ENCODE results near the gene NRL. TPM values are rescaled to one million over a fixed set of nuclear protein-coding genes. Genes with fewer than 3 reads are reported as not detected.
A peak's percentile ranks its signal among the peaks of the same experiment; 100 is the strongest.

The NRL gene
- total RNA-seq, 2 donors from 2014 or later = 1.8 to 2.2 TPM

- DNase-seq (ENCODE audit: low spot score) (no peak), ATAC-seq (no peak)
- H3K36me3 Mint-ChIP-seq = no peaks in the 10 kb centered on the region
Measured at GRCh38 chr14:24082411-24083080, 32.2 kb downstream of the NRL start.

DNA sequence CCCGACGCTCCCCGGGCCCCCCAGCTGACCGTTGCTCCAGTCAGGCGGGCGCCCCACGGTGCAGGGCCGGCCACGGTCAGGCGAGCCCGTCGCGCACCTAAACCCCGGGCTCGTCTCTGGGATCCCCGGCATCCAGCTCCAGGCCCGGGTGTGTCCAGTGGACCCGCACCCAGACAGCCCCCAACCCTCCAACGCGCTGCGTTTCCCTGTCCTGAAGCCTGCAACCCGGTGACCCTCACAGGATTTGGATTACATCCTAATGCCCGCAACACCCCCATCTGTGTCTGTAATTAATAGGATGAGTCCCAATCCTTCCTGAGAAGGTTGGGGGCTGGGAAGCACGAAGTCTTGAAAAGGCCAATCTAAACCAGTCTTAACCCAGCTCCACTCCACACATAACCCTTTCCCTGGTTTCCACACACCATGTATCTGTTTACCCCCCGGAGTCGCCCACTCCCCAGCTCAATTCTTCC lies 33.0 kb downstream of the NRL start:
- peaks cover 0 to 10% of the 10 kb centered on the region in 2 donors for H3K27me3 Mint-ChIP-seq

More at GRCh38 chr14:24082411-24083080, 32.2 kb downstream of the NRL start:
- peak overlapping the region; percentile 33 to 72 for H3K27ac Mint-ChIP-seq
- H3K9me3 Mint-ChIP-seq = no peaks in the 10 kb centered on the region
- peaks cover 7 to 14% of the 10 kb centered on the region in 2 donors for H3K4me1 Mint-ChIP-seq (ENCODE audit: low read depth in 2 of 2)
- H3K27me3 Mint-ChIP-seq = peaks cover 0 to 10% of the 10 kb centered on the region in 2 donors
- peak overlapping the region; percentile 79 for H3K4me3 Mint-ChIP-seq

GRCh38 chr14:24080888-24081738 lies 33.6 kb downstream of the NRL start:
- peaks cover 7 to 14% of the 10 kb centered on the region in 2 donors for H3K4me1 Mint-ChIP-seq (ENCODE audit: low read depth in 2 of 2)
- H3K27ac Mint-ChIP-seq = no peak overlapping the region
- H3K36me3 Mint-ChIP-seq = no peaks in the 10 kb centered on the region
- DNase-seq (ENCODE audit: low spot score) (peak; percentile 74), ATAC-seq (peak; percentile 89 to 90)
- H3K4me3 Mint-ChIP-seq = peak overlapping the region; percentile 79
- no peaks in the 10 kb centered on the region for H3K9me3 Mint-ChIP-seq
- peaks cover 0 to 10% of the 10 kb centered on the region in 2 donors for H3K27me3 Mint-ChIP-seq

More for the DNA sequence above, 33.0 kb downstream of the NRL start:
- ATAC-seq (no peak), DNase-seq (ENCODE audit: low spot score) (no peak)
- Mint-ChIP-seq H3K4me1 (ENCODE audit: low read depth in 2 of 2) (peaks cover 7 to 14% of the 10 kb centered on the region in 2 donors), H3K27ac (peak overlapping the region; percentile 33 to 72), H3K36me3 (no peaks in the 10 kb centered on the region), H3K9me3 (no peaks in the 10 kb centered on the region), H3K4me3 (peak overlapping the region; percentile 79)

DNA sequence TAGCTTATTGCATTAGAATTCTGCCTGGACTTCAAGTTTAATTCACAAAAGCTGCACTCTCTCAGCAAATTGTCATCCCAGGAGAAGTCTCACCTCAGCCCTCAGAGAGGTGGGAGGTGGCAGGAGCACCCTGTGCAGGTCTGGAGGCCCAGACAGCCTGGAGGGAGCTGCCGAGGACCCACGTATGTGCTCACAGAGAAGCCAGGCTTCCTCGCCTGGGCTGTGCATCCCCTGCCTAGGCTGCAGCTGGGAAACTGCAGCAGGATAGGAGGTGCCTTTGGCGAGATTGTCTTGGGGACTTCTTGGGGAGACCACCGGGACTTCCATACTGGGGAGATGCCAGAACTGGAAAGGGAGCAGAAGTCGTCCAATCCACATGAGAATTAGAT lies 34.6 kb downstream of the NRL start:
- no peak for DNase-seq (ENCODE audit: low spot score)
- peaks cover 0 to 10% of the 10 kb centered on the region in 2 donors for H3K27me3 Mint-ChIP-seq
- no peaks in the 10 kb centered on the region for H3K9me3 Mint-ChIP-seq
- peaks cover 7 to 14% of the 10 kb centered on the region in 2 donors for H3K4me1 Mint-ChIP-seq (ENCODE audit: low read depth in 2 of 2)
- peak overlapping the region; percentile 79 for H3K4me3 Mint-ChIP-seq
- H3K27ac Mint-ChIP-seq = no peak overlapping the region
- no peaks in the 10 kb centered on the region for H3K36me3 Mint-ChIP-seq
- no peak for ATAC-seq

- Mint-ChIP-seq H3K4me3 (no peak overlapping the region), H3K27ac (no peak overlapping the region), H3K27me3 (peaks cover 0 to 10% of the 10 kb centered on the region in 2 donors), H3K9me3 (no peaks in the 10 kb centered on the region), H3K4me1 (ENCODE audit: low read depth in 2 of 2) (peaks cover 7 to 14% of the 10 kb centered on the region in 2 donors), H3K36me3 (no peaks in the 10 kb centered on the region)
- no peak for ATAC-seq
- DNase-seq (ENCODE audit: low spot score) = no peak
Measured at GRCh38 chr14:24079491-24080141, 35.1 kb downstream of the NRL start.

- H3K27ac Mint-ChIP-seq = no peak overlapping the region
Measured at GRCh38 chr14:24078146-24078545, 36.6 kb downstream of the NRL start.

DNA sequence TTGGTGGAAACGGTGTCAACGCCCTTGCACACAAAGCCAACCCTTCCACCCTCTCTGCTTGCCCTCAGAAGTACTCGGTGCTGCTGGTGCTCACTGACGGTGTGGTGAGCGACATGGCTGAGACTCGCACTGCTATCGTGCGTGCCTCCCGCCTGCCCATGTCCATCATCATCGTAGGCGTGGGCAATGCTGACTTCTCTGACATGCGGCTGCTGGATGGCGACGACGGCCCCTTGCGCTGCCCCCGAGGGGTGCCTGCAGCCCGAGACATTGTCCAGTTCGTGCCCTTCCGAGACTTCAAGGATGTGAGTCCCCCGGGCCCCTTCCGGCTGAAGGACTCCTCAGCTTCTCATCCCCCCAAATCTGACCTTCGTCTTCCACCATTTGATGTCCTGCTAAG lies 37.7 kb downstream of the NRL start:
- Mint-ChIP-seq H3K36me3 (no peaks in the 10 kb centered on the region), H3K4me1 (ENCODE audit: low read depth in 2 of 2) (peaks cover 3 to 12% of the 10 kb centered on the region in 2 donors), H3K4me3 (no peak overlapping the region), H3K27me3 (peaks cover 0 to 9% of the 10 kb centered on the region in 2 donors), H3K27ac (no peak overlapping the region), H3K9me3 (no peaks in the 10 kb centered on the region)
- DNase-seq (ENCODE audit: low spot score) (no peak), ATAC-seq (no peak)

More at GRCh38 chr14:24078146-24078545, 36.6 kb downstream of the NRL start:
- Mint-ChIP-seq H3K36me3 (no peaks in the 10 kb centered on the region), H3K27me3 (peaks cover 0 to 10% of the 10 kb centered on the region in 2 donors), H3K9me3 (no peaks in the 10 kb centered on the region), H3K4me3 (no peak overlapping the region), H3K4me1 (ENCODE audit: low read depth in 2 of 2) (peaks cover 7 to 14% of the 10 kb centered on the region in 2 donors)
- ATAC-seq (no peak), DNase-seq (ENCODE audit: low spot score) (no peak)

DNA sequence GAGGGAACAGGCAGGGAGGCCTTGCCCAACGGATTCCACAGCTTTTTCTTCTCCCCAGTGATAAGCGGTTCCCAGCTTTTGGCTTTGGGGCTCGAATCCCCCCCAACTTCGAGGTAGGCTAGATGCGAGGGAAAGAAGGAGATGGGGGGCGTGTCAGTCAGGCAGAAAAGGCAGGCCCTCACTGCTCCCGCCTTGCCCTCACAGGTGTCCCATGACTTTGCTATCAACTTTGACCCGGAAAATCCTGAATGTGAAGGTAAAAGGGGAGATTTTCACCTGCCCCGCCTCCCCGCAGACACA lies 38.5 kb downstream of the NRL start:
- Mint-ChIP-seq H3K27me3 (peaks cover 0 to 7% of the 10 kb centered on the region in 2 donors), H3K27ac (no peak overlapping the region), H3K9me3 (no peaks in the 10 kb centered on the region), H3K36me3 (no peaks in the 10 kb centered on the region), H3K4me3 (no peak overlapping the region), H3K4me1 (ENCODE audit: low read depth in 2 of 2) (peaks cover 0 to 9% of the 10 kb centered on the region in 2 donors)
- no peak for DNase-seq (ENCODE audit: low spot score)
- ATAC-seq = no peak

- no peak overlapping the region for H3K27ac Mint-ChIP-seq
- H3K9me3 Mint-ChIP-seq = no peaks in the 10 kb centered on the region
- DNase-seq (ENCODE audit: low spot score) (no peak), ATAC-seq (no peak)
- H3K36me3 Mint-ChIP-seq = no peaks in the 10 kb centered on the region
- H3K4me3 Mint-ChIP-seq = no peak overlapping the region
- H3K4me1 Mint-ChIP-seq (ENCODE audit: low read depth in 2 of 2) = peaks cover 5 to 14% of the 10 kb centered on the region in 2 donors
- H3K27me3 Mint-ChIP-seq = peaks cover 0 to 7% of the 10 kb centered on the region in 2 donors
Measured at GRCh38 chr14:24075485-24076301, 39.1 kb downstream of the NRL start.

GRCh38 chr14:24074625-24075484 lies 39.9 kb downstream of the NRL start:
- no peak for DNase-seq (ENCODE audit: low spot score)
- Mint-ChIP-seq H3K4me3 (no peak overlapping the region), H3K27ac (no peak overlapping the region), H3K36me3 (no peaks in the 10 kb centered on the region), H3K27me3 (peaks cover 0 to 6% of the 10 kb centered on the region in 2 donors), H3K9me3 (no peaks in the 10 kb centered on the region), H3K4me1 (ENCODE audit: low read depth in 2 of 2) (peaks cover 7 to 9% of the 10 kb centered on the region in 2 donors)
- ATAC-seq = no peak

- Mint-ChIP-seq H3K36me3 (no peaks in the 10 kb centered on the region), H3K27ac (no peak overlapping the region), H3K9me3 (no peaks in the 10 kb centered on the region), H3K4me3 (no peak overlapping the region), H3K27me3 (no peaks in the 10 kb centered on the region), H3K4me1 (ENCODE audit: low read depth in 2 of 2) (peaks cover 6 to 9% of the 10 kb centered on the region in 2 donors)
- DNase-seq (ENCODE audit: low spot score) (no peak), ATAC-seq (no peak)
Measured at GRCh38 chr14:24072881-24073877, 41.6 kb downstream of the NRL start.

Measured in natural killer cell treated with Interleukin-12 subunit alpha and Interleukin-12 subunit beta and Interleukin-15 and Interleukin-18, amount 100 ng/mL, for 72 hours (primary cell).